Calu3 (cell line): Measurements from ENCODE around the gene CUTC. TPM values are rescaled to one million over a fixed set of nuclear protein-coding genes. Genes with fewer than 3 reads are reported as not detected.
A peak's percentile ranks its signal among the peaks of the same experiment; 100 is the strongest.
"Not testable (repeated sequence)": the region's sequence is repeated elsewhere in the genome, so short reads cannot be mapped to it uniquely, and the experiment has no call there.

ENCODE experiments used
- BruUV-seq: library from RNA; stranded (reverse); fragments of 400-500 nt; replicated peaks from 2 replicates; lab custom pipeline; 2021; lab: Mats Ljungman, UMichigan
- CTCF ChIA-PET: fragments of 300-600 bp; sonication (Branson Sonifier 250); formaldehyde crosslinking; loops from one replicate; lab custom pipeline; 2022; ENCODE audit warnings: antibody characterized with exemption; lab: Charles Lee
- DNase-seq: peaks from one replicate; pipeline ENCODE4 v3.0.0; 2022
- H3K27ac Mint-ChIP-seq: one replicate; pipeline ENCODE4 v1.8.0; 2022; ENCODE audit warnings: mixed read lengths; ENCODE audit not compliant: unreplicated experiment
- H3K27me3 Mint-ChIP-seq: one replicate; pipeline ENCODE4 v1.8.0; 2022; ENCODE audit warnings: mixed read lengths; ENCODE audit not compliant: unreplicated experiment
- H3K36me3 Mint-ChIP-seq: one replicate; pipeline ENCODE4 v1.8.0; 2022; ENCODE audit warnings: mild to moderate bottlenecking, moderate library complexity, mixed read lengths; ENCODE audit not compliant: insufficient read depth, unreplicated experiment
- H3K4me1 Mint-ChIP-seq: one replicate; pipeline ENCODE4 v1.8.0; 2022; ENCODE audit warnings: mild to moderate bottlenecking, low read depth, mixed read lengths; ENCODE audit not compliant: unreplicated experiment
- H3K4me3 Mint-ChIP-seq: one replicate; pipeline ENCODE4 v1.8.0; 2022; ENCODE audit warnings: mild to moderate bottlenecking, low read depth, moderate library complexity, mixed read lengths; ENCODE audit not compliant: unreplicated experiment
- H3K9me3 Mint-ChIP-seq: one replicate; pipeline ENCODE4 v1.8.0; 2022; ENCODE audit warnings: low read depth, mixed read lengths; ENCODE audit not compliant: unreplicated experiment
- CTCF ChIP-seq: fragments of 200-600 bp; IDR thresholded peaks from one replicate; pipeline ENCODE4 v1.8.0; 2022; ENCODE audit warnings: antibody characterized with exemption; ENCODE audit not compliant: unreplicated experiment
- intact Hi-C: fragments of 100-400 bp; cut with micrococcal nuclease; formaldehyde crosslinking; loops from one replicate; pipeline ENCODE4 v1.10.0; 2022; ENCODE audit not compliant: unreplicated experiment
- total RNA-seq: library from RNA; stranded (reverse); gene quantifications from 2 replicates; pipeline ENCODE4 v1.2.3, GENCODE V29; 2022

CUTC gene
- total RNA-seq, 1 experiment from 2014 or later = 9.3 TPM

- no TSS peak for BruUV-seq
- Mint-ChIP-seq H3K4me3 (no peak overlapping the region), H3K27ac (no peak overlapping the region), H3K27me3 (no peaks in the 10 kb centered on the region), H3K4me1 (no peaks in the 10 kb centered on the region), H3K9me3 (no peaks in the 10 kb centered on the region), H3K36me3 (peaks cover 38% of the 10 kb centered on the region)
- CTCF ChIA-PET = no interaction called here
- intact Hi-C loops = no loop called here
- no peak for DNase-seq
- TF ChIP-seq CTCF = no peak
Measured at GRCh38 chr10:99720387-99720786, 11.6 kb upstream of the CUTC start.

DNA sequence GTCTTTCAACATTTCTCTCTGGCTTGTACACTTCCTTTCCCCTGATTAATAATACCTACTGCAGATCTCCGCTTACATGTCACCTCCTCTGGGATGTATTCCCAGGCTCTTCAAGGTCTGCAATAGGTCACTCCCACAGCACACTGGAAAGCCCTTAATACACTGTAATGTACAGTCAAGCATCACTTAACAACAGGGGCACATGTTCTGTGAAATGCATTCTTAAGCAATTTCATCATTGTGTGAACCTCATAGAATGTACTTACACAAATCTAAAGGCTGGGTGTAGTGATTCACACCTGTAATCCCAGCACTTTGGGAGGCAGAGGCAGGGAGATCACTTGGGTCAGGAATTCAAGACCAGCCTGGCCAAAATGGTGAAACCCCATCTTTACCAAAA, 2.0 kb upstream of the CUTC start:
- CTCF ChIA-PET = no interaction called here
- H3K36me3 Mint-ChIP-seq = peaks cover 50% of the 10 kb centered on the region
- H3K4me1 Mint-ChIP-seq = peaks cover 16% of the 10 kb centered on the region
- H3K27me3 Mint-ChIP-seq = no peaks in the 10 kb centered on the region
- TF ChIP-seq CTCF = no peak
- BruUV-seq = no TSS peak
- DNase-seq = no peak
- intact Hi-C loops = no loop called here
- H3K4me3 Mint-ChIP-seq = no peak overlapping the region
- peak overlapping the region; percentile 41 for H3K27ac Mint-ChIP-seq
- no peaks in the 10 kb centered on the region for H3K9me3 Mint-ChIP-seq

DNA sequence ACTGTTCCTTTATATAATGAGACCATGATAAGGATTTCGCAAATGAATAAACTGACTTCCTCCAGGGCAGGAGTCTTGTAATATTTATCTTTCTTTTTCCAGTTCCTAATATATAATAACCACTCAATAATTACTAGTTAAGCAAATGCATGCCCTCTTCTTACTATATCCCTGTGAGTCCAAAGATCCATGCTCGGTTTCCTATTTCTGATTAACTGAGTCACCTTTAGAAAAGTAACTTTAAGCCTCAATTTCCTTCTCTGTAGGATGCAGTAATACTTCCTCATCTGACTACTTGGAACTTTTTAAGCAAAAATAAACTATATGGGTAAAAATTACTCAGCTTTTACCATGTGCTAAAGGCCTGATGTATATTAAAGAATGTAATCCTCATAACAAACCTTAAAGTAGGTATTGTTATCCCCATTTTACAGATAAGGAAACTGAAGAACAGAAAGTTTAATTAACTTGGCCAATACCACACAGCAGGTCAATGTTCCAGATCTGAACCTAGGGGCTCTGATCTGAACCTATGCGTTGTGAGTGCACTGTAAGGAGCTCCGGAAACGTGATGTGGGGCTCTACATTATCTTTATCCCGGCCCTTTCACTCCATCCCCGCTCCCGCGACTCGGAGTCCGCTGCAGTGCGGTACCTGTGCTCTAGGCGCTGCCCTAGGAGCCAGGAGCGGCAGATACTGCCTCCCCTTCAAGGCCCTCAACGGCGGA, 565 bp upstream of the CUTC start:
- H3K4me1 Mint-ChIP-seq = peaks cover 16% of the 10 kb centered on the region
- CTCF ChIA-PET = interaction anchor here (0.6 kb wide), 1 partner anchor 171 kb away, joined by 3 read pairs; no protein-coding TSS in a partner anchor
- DNase-seq = no peak
- H3K9me3 Mint-ChIP-seq = no peaks in the 10 kb centered on the region
- H3K4me3 Mint-ChIP-seq = peak overlapping the region; percentile 86
- H3K27me3 Mint-ChIP-seq = no peaks in the 10 kb centered on the region
- intact Hi-C loops = loop anchor here (2.0 kb wide), 1 partner anchor 51 kb away; the partner anchor contains the start of gene ABCC2
- BruUV-seq = TSS peak; percentile 86
- peak overlapping the region; percentile 57 for H3K27ac Mint-ChIP-seq
- no peak for TF ChIP-seq CTCF
- peaks cover 40% of the 10 kb centered on the region for H3K36me3 Mint-ChIP-seq

DNA sequence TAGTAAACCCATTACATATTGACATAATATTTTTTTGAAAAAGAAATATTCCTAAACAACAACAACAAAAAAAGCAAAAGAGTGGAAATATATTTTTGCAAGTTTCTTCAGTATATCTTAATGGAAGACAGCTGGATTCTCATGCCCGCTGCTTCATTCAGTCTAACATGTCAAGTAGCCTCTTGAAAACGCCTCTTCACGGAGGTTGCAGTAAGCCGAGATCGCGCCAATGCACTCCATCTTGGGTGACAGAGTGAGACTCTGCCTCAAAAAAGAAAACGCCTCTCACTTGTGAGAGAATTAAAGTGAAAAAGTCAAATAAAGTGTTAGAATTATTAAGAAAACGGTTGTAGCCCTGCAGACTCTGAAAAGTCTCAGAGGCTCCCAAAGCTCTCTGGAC, 1.3 kb downstream of the CUTC start:
- no peak for DNase-seq
- Mint-ChIP-seq H3K27ac (no peak overlapping the region), H3K9me3 (no peaks in the 10 kb centered on the region), H3K4me3 (peak overlapping the region; percentile 86), H3K27me3 (no peaks in the 10 kb centered on the region), H3K4me1 (peaks cover 16% of the 10 kb centered on the region), H3K36me3 (peaks cover 30% of the 10 kb centered on the region)
- no TSS peak for BruUV-seq
- CTCF ChIA-PET = interaction anchor here (1.2 kb wide), 1 partner anchor 112 kb away, joined by 7 read pairs; no protein-coding TSS in a partner anchor
- no peak for TF ChIP-seq CTCF
- intact Hi-C loops = loop anchor here (2.0 kb wide), 1 partner anchor 49 kb away; the partner anchor contains the start of gene ABCC2

DNA sequence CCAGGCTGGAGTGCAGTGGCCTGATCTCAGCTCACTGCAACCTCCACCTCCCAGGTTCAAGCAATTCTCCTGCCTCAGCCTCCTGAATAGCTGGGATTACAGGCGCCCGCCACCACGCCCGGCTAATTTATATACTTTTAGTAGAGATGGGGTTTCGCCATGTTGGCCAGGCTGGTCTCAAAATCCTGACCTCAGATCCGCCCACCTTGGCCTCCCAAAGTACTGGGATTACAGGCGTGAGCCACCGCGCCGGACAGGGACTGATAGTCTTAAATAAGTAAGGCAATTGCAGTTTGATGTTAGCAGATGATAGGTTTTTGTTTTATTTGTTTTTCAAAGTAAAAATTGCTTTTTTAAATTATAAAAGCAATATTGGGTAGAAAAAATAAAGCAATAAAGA, 2.1 kb downstream of the CUTC start:
- H3K27me3 Mint-ChIP-seq, H3K27ac Mint-ChIP-seq, BruUV-seq, DNase-seq, H3K9me3 Mint-ChIP-seq, intact Hi-C loops: not testable (repeated sequence)
- Mint-ChIP-seq H3K4me3 (peak overlapping the region; percentile 86), H3K36me3 (peaks cover 29% of the 10 kb centered on the region), H3K4me1 (peaks cover 16% of the 10 kb centered on the region)
- CTCF ChIA-PET = interaction anchor here (0.7 to 1.2 kb wide), 2 partner anchors 112 to 301 kb away, joined by 4 to 7 read pairs; no protein-coding TSS in a partner anchor
